NCI-H1694 treated with DMSO at 0.1 percent for 48 hours (cell line): ENCODE measurements around the gene CD180.

Experiments
- DNase-seq: peaks from one replicate; lab custom pipeline; 2025; lab: John Stamatoyannopoulos, UW

The CD180 gene

DNA sequence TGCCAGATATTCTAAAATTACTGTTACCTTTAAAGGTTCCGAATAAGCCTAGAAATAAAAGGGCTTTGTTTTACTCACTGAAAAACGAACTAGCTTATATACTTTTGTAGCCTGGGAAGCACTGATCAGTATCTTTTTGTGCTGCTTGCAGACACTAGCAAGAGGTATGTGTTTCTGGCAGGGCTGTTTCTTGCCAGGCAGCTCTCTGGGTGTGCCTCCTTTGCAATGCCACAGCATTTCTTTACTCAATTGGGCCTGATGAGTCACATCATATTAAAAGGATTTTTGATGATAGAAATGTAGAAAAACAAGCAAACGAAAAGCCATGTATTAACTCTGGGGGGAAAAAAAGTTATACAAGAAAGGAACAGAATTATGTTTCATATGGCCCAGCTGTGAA, 35.6 kb downstream of the CD180 start:
- DNase-seq, result no peak

DNA sequence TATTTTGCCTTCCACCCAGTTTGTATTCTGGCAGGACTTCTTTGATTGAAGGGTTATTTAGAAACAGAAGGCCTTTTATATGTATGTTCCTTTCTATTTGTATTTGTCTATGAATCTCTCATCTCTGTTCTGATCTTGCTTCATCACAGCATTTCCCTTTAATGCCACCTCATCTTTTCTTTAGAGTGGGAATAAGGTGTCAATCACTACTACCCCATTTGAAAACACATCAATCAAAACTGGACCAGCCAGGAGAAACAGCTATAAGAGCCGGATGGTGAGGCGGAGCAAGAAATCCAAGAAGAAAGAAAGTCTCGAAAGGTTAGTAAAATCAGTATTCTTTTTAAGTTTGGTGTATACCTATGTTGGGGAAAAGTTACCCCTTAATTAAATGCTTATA, 36.3 kb downstream of the CD180 start:
- DNase-seq, result no peak

DNA sequence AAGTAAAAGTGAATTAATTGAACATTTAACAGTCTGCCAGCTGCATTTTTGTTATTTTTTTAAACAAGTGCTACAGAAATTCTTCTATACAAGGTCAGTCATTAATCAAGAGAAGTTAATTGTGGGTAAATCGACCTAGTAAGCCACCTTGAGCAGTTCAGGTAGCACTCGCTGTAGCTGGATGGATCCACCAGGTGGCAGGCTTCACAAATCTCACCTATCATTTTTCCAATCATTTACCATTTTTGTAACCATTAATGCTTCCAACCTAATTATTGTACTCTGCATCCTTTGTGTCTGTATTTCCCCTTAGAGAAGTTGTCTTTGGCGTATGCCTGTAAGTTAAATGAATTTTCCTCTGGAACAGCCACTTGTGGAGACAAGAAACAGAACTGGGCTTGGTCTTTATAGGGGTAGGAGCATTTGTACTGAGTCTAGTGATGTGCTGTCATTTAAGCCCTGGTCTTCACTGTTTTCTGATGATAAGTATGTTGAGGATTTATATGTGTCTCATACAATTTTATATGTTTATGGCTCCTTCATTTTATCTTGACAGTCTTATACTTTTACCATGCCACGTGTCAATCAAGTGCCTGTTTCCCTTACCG, 39.5 kb downstream of the CD180 start:
- peak; percentile 51 for DNase-seq

DNA sequence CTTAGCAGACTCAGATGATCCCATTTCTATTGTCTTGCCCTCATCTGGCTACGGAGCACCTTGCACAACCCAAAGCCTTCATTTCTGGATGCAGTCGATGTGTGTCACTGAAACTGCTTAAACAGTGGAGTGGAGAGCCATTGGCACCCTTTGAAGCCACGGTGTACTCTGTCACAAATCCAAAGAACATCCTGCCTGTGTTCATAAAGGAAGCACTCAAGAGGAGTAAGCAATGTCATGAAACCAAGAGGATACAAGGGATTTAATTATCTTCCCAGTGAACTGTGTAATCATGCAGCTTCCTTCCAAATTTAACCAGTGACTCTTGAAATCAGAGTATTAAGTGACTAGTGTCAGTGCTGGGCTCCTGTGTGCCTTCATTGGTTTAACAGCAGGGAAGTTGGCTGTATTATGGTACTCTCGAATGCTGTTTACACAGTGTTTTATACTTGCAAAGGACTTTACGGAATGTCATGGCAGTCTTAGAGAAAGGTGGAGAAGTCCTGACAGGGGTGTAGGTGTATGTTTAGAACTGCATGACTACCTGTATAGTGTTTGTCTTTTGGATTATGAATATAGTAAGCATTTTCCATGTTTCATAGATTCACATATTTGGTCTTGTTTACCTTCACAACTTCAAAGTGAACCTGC, 41.9 kb downstream of the CD180 start:
- DNase-seq, result no peak

- DNase-seq, result no peak
Measured at GRCh38 chr5:67153292-67153691, 43.3 kb downstream of the CD180 start.

- DNase-seq, result no peak
Measured at GRCh38 chr5:67152400-67152799, 44.2 kb downstream of the CD180 start.

- peak; percentile 26 for DNase-seq
Measured at GRCh38 chr5:67149951-67150523, 46.6 kb downstream of the CD180 start.

GRCh38 chr5:67149057-67149950, 47.3 kb downstream of the CD180 start:
- DNase-seq, result no peak

GRCh38 chr5:67147760-67148159, 48.8 kb downstream of the CD180 start:
- DNase-seq, result no peak

GRCh38 chr5:67146981-67147380, 49.6 kb downstream of the CD180 start:
- DNase-seq, result no peak

- DNase-seq, result no peak
Measured at GRCh38 chr5:67146574-67146973, 50.0 kb downstream of the CD180 start.

DNA sequence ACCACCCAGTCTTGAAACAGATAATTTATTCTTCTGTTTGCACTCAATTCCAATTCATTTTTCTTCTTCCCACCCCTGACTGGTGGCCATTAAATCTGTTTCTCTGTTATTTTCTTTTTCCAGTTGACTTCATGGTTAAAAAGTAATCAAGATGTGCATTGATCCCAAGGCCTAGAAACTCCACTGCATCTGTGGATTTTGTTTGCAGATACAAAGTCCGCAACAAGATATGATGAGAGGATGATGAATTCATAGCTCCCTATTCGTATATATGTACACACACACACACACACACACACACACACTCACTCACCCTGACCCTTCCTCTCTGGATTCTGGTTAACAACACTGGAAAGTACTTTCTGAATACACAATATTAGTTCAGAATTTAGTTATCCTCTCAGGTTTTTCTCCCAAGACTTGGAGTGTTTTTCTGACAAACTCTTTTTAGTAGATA, 52.4 kb downstream of the CD180 start:
- DNase-seq, result no peak

DNA sequence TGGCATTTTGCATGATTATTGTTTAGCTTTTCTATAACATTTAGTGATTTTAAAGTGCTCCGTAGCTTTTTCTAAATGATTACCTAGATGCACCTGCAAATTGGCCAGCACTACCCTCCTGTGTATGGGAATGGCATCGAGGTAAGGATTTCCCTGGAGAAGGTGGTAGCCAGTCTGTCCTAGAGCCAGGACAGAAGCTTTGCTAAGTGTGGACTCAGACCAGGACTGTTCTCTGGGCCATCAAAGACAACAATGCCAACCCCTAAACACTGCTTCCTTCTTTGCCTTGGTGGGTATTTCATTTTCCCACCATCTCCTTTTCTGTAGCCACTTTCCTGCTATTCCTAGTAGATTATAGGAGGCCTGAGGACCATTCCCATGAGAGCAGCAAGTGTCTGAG, 53.0 kb downstream of the CD180 start:
- no peak for DNase-seq

DNA sequence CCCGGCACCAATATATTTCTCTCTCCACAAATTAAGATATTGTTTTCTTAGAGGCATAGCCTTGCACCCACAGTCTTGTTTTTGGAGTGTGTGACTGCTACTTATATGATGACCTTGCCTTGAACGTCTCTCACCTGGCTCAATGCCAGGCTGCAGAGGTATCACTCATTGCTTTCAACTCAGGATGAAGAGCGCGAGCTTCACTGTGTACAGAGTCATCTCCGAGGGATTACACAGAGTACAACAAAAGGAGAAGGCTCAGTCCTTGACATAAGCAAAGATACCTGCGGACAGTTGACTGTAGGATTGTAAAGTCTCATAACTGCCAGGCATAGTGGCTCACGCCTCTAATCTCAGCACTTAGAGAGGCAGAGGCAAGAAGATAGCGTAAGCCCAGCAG, 53.8 kb downstream of the CD180 start:
- no peak for DNase-seq

- no peak for DNase-seq
Measured at GRCh38 chr5:67141644-67142043, 55.0 kb downstream of the CD180 start.

DNA sequence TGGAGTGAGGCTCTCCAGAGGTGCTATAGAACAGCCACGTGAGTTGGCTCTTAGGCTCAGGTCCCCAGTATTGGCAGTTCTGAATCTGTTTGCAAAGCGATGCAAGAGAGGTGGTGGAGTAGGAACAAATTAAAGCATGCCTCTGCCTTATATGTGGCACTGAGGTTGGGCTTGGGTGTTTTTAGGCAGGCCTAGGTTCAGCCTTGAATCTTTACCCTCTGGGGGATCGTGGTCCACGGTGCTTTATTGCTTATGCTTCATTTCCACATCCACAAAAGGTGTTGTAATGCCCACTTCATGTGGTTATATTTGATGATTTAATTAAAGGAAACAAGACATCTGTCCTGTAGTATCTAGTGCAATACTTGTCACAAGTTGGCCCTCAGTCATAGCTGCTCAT, 56.2 kb downstream of the CD180 start:
- DNase-seq, result no peak

- DNase-seq, result no peak
Measured at GRCh38 chr5:67139030-67139429, 57.6 kb downstream of the CD180 start.

- DNase-seq, result no peak
Measured at GRCh38 chr5:67135381-67135984, 61.1 kb downstream of the CD180 start.

GRCh38 chr5:67133776-67134175, 62.8 kb downstream of the CD180 start:
- DNase-seq, result peak; percentile 31

- no peak for DNase-seq
Measured at GRCh38 chr5:67133217-67133616, 63.4 kb downstream of the CD180 start.

GRCh38 chr5:67129768-67130167, 66.8 kb downstream of the CD180 start:
- no peak for DNase-seq
